Measurements from ENCODE around the gene NT5C2. TPM values are rescaled to one million over a fixed set of nuclear protein-coding genes. Genes with fewer than 3 reads are reported as not detected.
A peak's percentile ranks its signal among the peaks of the same experiment; 100 is the strongest.
"Not testable (repeated sequence)": the region's sequence is repeated elsewhere in the genome, so short reads cannot be mapped to it uniquely, and the experiment has no call there.

NT5C2 gene
- total RNA-seq: 10 to 100 TPM; 46.4 to 46.5 TPM

GRCh38 chr10:103193107-103193819 lies at the start of gene NT5C2:
NT5C2 (minus strand) TSS chr10:103193272; CDS start chr10:103174958, 18,314 bp downstream.
- peak within 1 kb of the TSS; percentile 95 for H3K4me3 Mint-ChIP-seq
- DNase-seq: peak; percentile 92
- ChIA-PET POLR2A (interaction anchor here (0.6 to 1.7 kb wide), 10 partner anchors 14 to 719 kb away, joined by 3 to 7 read pairs (median 4); partner anchors contain the start of gene INA), CTCF (interaction anchor here (1.1 to 2.2 kb wide), 3 partner anchors 10 to 51 kb away, joined by 3 to 9 read pairs (median 8); no protein-coding TSS in a partner anchor)
- H3K4me1 Mint-ChIP-seq: peaks cover 51% of the 10 kb centered on the region
- peak; percentile 77 for ATAC-seq
- no peaks in the 10 kb centered on the region for H3K27me3 Mint-ChIP-seq
- H3K27ac Mint-ChIP-seq: peak within 1 kb of the TSS; percentile 99
- H3K9me3 Mint-ChIP-seq (ENCODE audit: low read depth): no peaks in the 10 kb centered on the region
- intact Hi-C loops (cut with DNase I, micrococcal nuclease): loop anchor here (1.0 to 5.0 kb wide), 8 partner anchors 52 to 690 kb away; partner anchors contain the start of genes ACTR1A (in 1 of the 2), BORCS7 (in 1 of the 2), CNNM2 (in 1 of the 2) and PCGF6 (in 1 of the 2)
- H3K36me3 Mint-ChIP-seq (ENCODE audit: low read depth): peaks cover 12% of the 10 kb centered on the region

- Mint-ChIP-seq H3K9me3 (ENCODE audit: low read depth) (no peaks in the 10 kb centered on the region), H3K27ac (peak overlapping the region; percentile 55), H3K4me1 (peaks cover 12% of the 10 kb centered on the region), H3K4me3 (no peak overlapping the region), H3K27me3 (peaks cover 2% of the 10 kb centered on the region), H3K36me3 (ENCODE audit: low read depth) (no peaks in the 10 kb centered on the region)
- peak; percentile 73 for ATAC-seq
- DNase-seq: peak; percentile 25
- intact Hi-C loops (cut with DNase I, micrococcal nuclease): loop anchor here (5.0 kb wide), 2 partner anchors 129 to 159 kb away; no protein-coding TSS in a partner anchor
- ChIA-PET CTCF (interaction anchor here (0.6 to 2.0 kb wide), 7 partner anchors 55 to 327 kb away, joined by 3 to 8 read pairs (median 4); partner anchors contain the start of gene CNNM2), POLR2A (interaction anchor here (0.6 kb wide), 1 partner anchor 417 kb away, joined by 3 read pairs; no protein-coding TSS in a partner anchor)
These were observed 48.4 kb upstream of the NT5C2 start for GRCh38 chr10:103241262-103242011.

- intact Hi-C loops (cut with DNase I, micrococcal nuclease): no loop called here
- Mint-ChIP-seq H3K9me3 (ENCODE audit: low read depth) (no peaks in the 10 kb centered on the region), H3K36me3 (ENCODE audit: low read depth) (no peaks in the 10 kb centered on the region), H3K27ac (no peak overlapping the region), H3K4me1 (peaks cover 12% of the 10 kb centered on the region), H3K4me3 (no peak overlapping the region), H3K27me3 (no peaks in the 10 kb centered on the region)
- ChIA-PET CTCF (interaction anchor here (0.7 to 1.7 kb wide), 7 partner anchors 10 to 240 kb away, joined by 3 to 5 read pairs (median 3); partner anchors contain the start of gene NT5C2), POLR2A (no interaction called here)
- DNase-seq: no peak
- ATAC-seq: no peak
These were observed 45.6 kb upstream of the NT5C2 start for GRCh38 chr10:103238506-103239252.

- intact Hi-C loops (cut with DNase I, micrococcal nuclease): no loop called here
- no peaks in the 10 kb centered on the region for H3K36me3 Mint-ChIP-seq (ENCODE audit: low read depth)
- H3K27me3 Mint-ChIP-seq: peaks cover 1% of the 10 kb centered on the region
- CTCF ChIA-PET: no interaction called here
- no peak for DNase-seq
- ATAC-seq: no peak
- H3K27ac Mint-ChIP-seq: no peak overlapping the region
- no peak overlapping the region for H3K4me3 Mint-ChIP-seq
- no peaks in the 10 kb centered on the region for H3K9me3 Mint-ChIP-seq (ENCODE audit: low read depth)
- H3K4me1 Mint-ChIP-seq: peaks cover 6% of the 10 kb centered on the region
- POLR2A ChIA-PET: no interaction called here
These were observed 42.7 kb upstream of the NT5C2 start for GRCh38 chr10:103235775-103236174.

GRCh38 chr10:103232772-103233488 lies 39.9 kb upstream of the NT5C2 start:
- H3K9me3 Mint-ChIP-seq (ENCODE audit: low read depth): no peaks in the 10 kb centered on the region
- DNase-seq (no peak), ATAC-seq (no peak)
- H3K27ac Mint-ChIP-seq: no peak overlapping the region
- peaks cover 1% of the 10 kb centered on the region for H3K27me3 Mint-ChIP-seq
- H3K4me3 Mint-ChIP-seq: no peak overlapping the region
- ChIA-PET CTCF (interaction anchor here (1.4 kb wide), 1 partner anchor 12 kb away, joined by 5 read pairs; no protein-coding TSS in a partner anchor), POLR2A (no interaction called here)
- intact Hi-C loops (cut with DNase I, micrococcal nuclease): no loop called here
- no peaks in the 10 kb centered on the region for H3K36me3 Mint-ChIP-seq (ENCODE audit: low read depth)
- no peaks in the 10 kb centered on the region for H3K4me1 Mint-ChIP-seq

- POLR2A ChIA-PET: no interaction called here
- H3K4me3 Mint-ChIP-seq: no peak overlapping the region
These were observed 39.1 kb upstream of the NT5C2 start for GRCh38 chr10:103232131-103232673.

GRCh38 chr10:103231047-103231551 lies 38.0 kb upstream of the NT5C2 start:
- H3K4me3 Mint-ChIP-seq: no peak overlapping the region
- CTCF ChIA-PET: interaction anchor here (0.7 to 1.9 kb wide), 5 partner anchors 13 to 396 kb away, joined by 3 to 8 read pairs (median 3); partner anchors contain the start of gene INA
- POLR2A ChIA-PET: no interaction called here
- no peak for ATAC-seq
- no peaks in the 10 kb centered on the region for H3K4me1 Mint-ChIP-seq
- no peaks in the 10 kb centered on the region for H3K36me3 Mint-ChIP-seq (ENCODE audit: low read depth)
- H3K27ac Mint-ChIP-seq: no peak overlapping the region
- DNase-seq: no peak
- peaks cover 1% of the 10 kb centered on the region for H3K27me3 Mint-ChIP-seq
- intact Hi-C loops (cut with DNase I, micrococcal nuclease): no loop called here
- no peaks in the 10 kb centered on the region for H3K9me3 Mint-ChIP-seq (ENCODE audit: low read depth)

More at GRCh38 chr10:103232131-103232673, 39.1 kb upstream of the NT5C2 start:
- H3K36me3 Mint-ChIP-seq (ENCODE audit: low read depth): no peaks in the 10 kb centered on the region
- intact Hi-C loops (cut with DNase I, micrococcal nuclease): no loop called here
- peaks cover 1% of the 10 kb centered on the region for H3K27me3 Mint-ChIP-seq
- no peaks in the 10 kb centered on the region for H3K4me1 Mint-ChIP-seq
- DNase-seq (no peak), ATAC-seq (no peak)
- no peak overlapping the region for H3K27ac Mint-ChIP-seq
- CTCF ChIA-PET: interaction anchor here (0.7 to 1.9 kb wide), 4 partner anchors 12 to 331 kb away, joined by 3 to 8 read pairs (median 3); partner anchors contain the start of gene INA
- H3K9me3 Mint-ChIP-seq (ENCODE audit: low read depth): no peaks in the 10 kb centered on the region

GRCh38 chr10:103227416-103227815 lies 34.3 kb upstream of the NT5C2 start:
- Mint-ChIP-seq H3K4me3 (no peak overlapping the region), H3K36me3 (ENCODE audit: low read depth) (no peaks in the 10 kb centered on the region), H3K9me3 (ENCODE audit: low read depth) (peaks cover 8% of the 10 kb centered on the region), H3K27me3 (peaks cover 1% of the 10 kb centered on the region), H3K4me1 (no peaks in the 10 kb centered on the region), H3K27ac (no peak overlapping the region)
- ATAC-seq (no peak), DNase-seq (no peak)
- intact Hi-C loops (cut with DNase I, micrococcal nuclease): no loop called here
- POLR2A ChIA-PET: no interaction called here
- CTCF ChIA-PET: interaction anchor here (0.6 to 1.8 kb wide), 4 partner anchors 10 to 36 kb away, joined by 3 to 7 read pairs (median 4); no protein-coding TSS in a partner anchor

GRCh38 chr10:103225939-103226338 lies 32.9 kb upstream of the NT5C2 start:
- Mint-ChIP-seq H3K36me3 (ENCODE audit: low read depth) (no peaks in the 10 kb centered on the region), H3K4me3 (no peak overlapping the region), H3K4me1 (no peaks in the 10 kb centered on the region), H3K9me3 (ENCODE audit: low read depth) (peaks cover 8% of the 10 kb centered on the region), H3K27ac (no peak overlapping the region), H3K27me3 (no peaks in the 10 kb centered on the region)
- no peak for ATAC-seq
- CTCF ChIA-PET: interaction anchor here (1.6 kb wide), 1 partner anchor 19 kb away, joined by 7 read pairs; no protein-coding TSS in a partner anchor
- DNase-seq: no peak
- POLR2A ChIA-PET: no interaction called here
- intact Hi-C loops (cut with DNase I, micrococcal nuclease): no loop called here

- H3K4me1 Mint-ChIP-seq; CTCF ChIA-PET; H3K27ac Mint-ChIP-seq; ATAC-seq; POLR2A ChIA-PET; H3K27me3 Mint-ChIP-seq; intact Hi-C loops (cut with DNase I, micrococcal nuclease); H3K4me3 Mint-ChIP-seq; H3K9me3 Mint-ChIP-seq (ENCODE audit: low read depth); DNase-seq; H3K36me3 Mint-ChIP-seq (ENCODE audit: low read depth): not testable (repeated sequence)
These were observed 31.6 kb upstream of the NT5C2 start for GRCh38 chr10:103224721-103225120.
